Measurements from ENCODE around the gene FMO1. TPM values are rescaled to one million over a fixed set of nuclear protein-coding genes. Genes with fewer than 3 reads are reported as not detected.

The FMO1 gene
- total and polyA plus RNA-seq, 2 of the 8 experiments (the other 6 are each of a cell fraction or from before 2014, with no cell fraction given) = 0.11 TPM; not detected in 1

- Histone ChIP-seq H3K4ac (replicated peaks; ENCODE audit: insufficient read length, low read depth, low read length) (no peak overlapping the region), H3K9ac (replicated peaks in 1 of 4; ENCODE audit: extremely low read depth in 1 of 4, low read depth in 3 of 4, low read length in 3 of 4) (no peak overlapping the region), H2AFZ (ENCODE audit: low read length) (no peak overlapping the region), H4K8ac (ENCODE audit: extremely low read depth, insufficient read depth, low read length) (no peak overlapping the region), H2BK15ac (ENCODE audit: low read length) (no peak overlapping the region), H2BK120ac (replicated peaks; ENCODE audit: low read depth, low read length) (no peak overlapping the region), H4K5ac (ENCODE audit: insufficient read length, low read depth, low read length) (no peak overlapping the region), H3K14ac (ENCODE audit: insufficient read length) (no peak overlapping the region), H3K27me3 (replicated peaks in 1 of 4; ENCODE audit: control insufficient read depth in 3 of 4, extremely low read depth in 1 of 4, insufficient read depth in 3 of 4, low read length in 3 of 4) (no peaks in the 10 kb centered on the region), H3K4me3 (ENCODE audit: extremely low read depth in 1 of 4, insufficient read depth in 2 of 4, low read depth in 3 of 4, low read length in 4 of 4) (no peak overlapping the region), H3K18ac (ENCODE audit: extremely low read depth, low read length) (no peak overlapping the region), H3K4me1 (replicated peaks in 1 of 4; ENCODE audit: control insufficient read depth in 3 of 4, insufficient read depth in 4 of 4, low read length in 3 of 4) (peaks cover 2 to 6% (median 6%) of the 10 kb centered on the region in 4 experiments; a peak in 5 of 7 replicates), H3K79me1 (ENCODE audit: low read depth, low read length) (no peaks in the 10 kb centered on the region), H3K36me3 (ENCODE audit: control insufficient read depth in 2 of 4, insufficient read depth in 4 of 4, low read length in 3 of 4) (no peaks in the 10 kb centered on the region), H3K56ac (replicated peaks; ENCODE audit: insufficient read length, low read depth, low read length) (no peak overlapping the region), H4K20me1 (replicated peaks in 1 of 2; ENCODE audit: control insufficient read depth in 1 of 2, insufficient read depth in 2 of 2, low read length in 2 of 2) (no peaks in the 10 kb centered on the region), H3K23me2 (ENCODE audit: low read depth, low read length) (no peaks in the 10 kb centered on the region), H2BK20ac (ENCODE audit: low read length) (no peak overlapping the region), H2BK5ac (ENCODE audit: low read depth, low read length) (no peak overlapping the region), H3K79me2 (ENCODE audit: control insufficient read depth in 1 of 2, insufficient read depth in 2 of 2, low read length in 2 of 2) (no peaks in the 10 kb centered on the region), H2AK5ac (ENCODE audit: low read depth, low read length) (no peak overlapping the region), H3K27ac (ENCODE audit: low read depth, low read length) (no peak overlapping the region), H3K9me3 (ENCODE audit: insufficient read depth in 2 of 2, low read depth in 1 of 2, low read length in 1 of 2) (no peaks in the 10 kb centered on the region), H3K4me2 (ENCODE audit: insufficient read depth in 1 of 2, low read depth in 2 of 2, low read length in 2 of 2) (no peak overlapping the region), H2BK12ac (ENCODE audit: low read depth, low read length) (no peak overlapping the region), H3K23ac (ENCODE audit: insufficient read length) (no peak overlapping the region), H4K91ac (replicated peaks; ENCODE audit: insufficient read length, low read length) (no peak overlapping the region)
- 87% methylated on average over 1 of the region's 1 CpG; no CpG with 5 or more reads in 1 of the 2 experiments for WGBS, 2 experiments (ENCODE audit: extremely low coverage in 1 of 2, insufficient coverage in 1 of 2, insufficient read length in 1 of 2, insufficient replicate concordance in 2 of 2, low coverage in 1 of 2, low lambda C conversion rate in 2 of 2, missing lambda C conversion rate in 1 of 2)
- FAIRE-seq = peak; percentile 91
- CTCF ChIA-PET (ENCODE audit: partially characterized antibody) = interaction anchor here (0.6 to 4.7 kb wide), 61 partner anchors 9 to 544 kb away, joined by 3 to 112 read pairs (median 5); partner anchors contain the start of genes FMO2, FMO3 and FMO4
- no peak for DNase-seq (ENCODE audit: low read depth in 1 of 2, low spot score in 2 of 2)
- POLR2A ChIA-PET (ENCODE audit: partially characterized antibody) = interaction anchor here (0.6 to 0.9 kb wide), 2 partner anchors 37 to 87 kb away, joined by 3 read pairs; partner anchors contain the start of gene FMO4
- TF ChIP-seq YY1 (IDR thresholded peaks at IDR 0.05; ENCODE audit: low read depth, low read length) (0 out of 2 replicates have a peak, but pooled peaks have one; percentile 18), CTCF (IDR thresholded peaks at IDR 0.05; ENCODE audit: control extremely low read depth in 1 of 3, insufficient read depth in 1 of 3, low read depth in 1 of 3, low read length in 3 of 3) (peak in 2 of 3 experiments; percentile 85 to 93; a peak in 3 of 4 replicates), KDM1A (IDR thresholded peaks at IDR 0.05; ENCODE audit: borderline replicate concordance, low read length) (no peak), MAFK (IDR thresholded peaks at IDR 0.05; ENCODE audit: low read depth, low read length) (peak; percentile 12; the same call in 1 of the 2 replicates), GABPA (IDR thresholded peaks at IDR 0.05; ENCODE audit: borderline replicate concordance, insufficient read depth, low read length) (no peak), RAD21 (IDR thresholded peaks at IDR 0.05 in 1 of 2, conservative IDR thresholded peaks at IDR 0.05 in 1 of 2; ENCODE audit: low read depth in 2 of 2, low read length in 2 of 2) (peak; percentile 99), TEAD4 (IDR thresholded peaks at IDR 0.05; ENCODE audit: low read depth, low read length) (0 out of 2 replicates have a peak, but pooled peaks have one; percentile 24), ATF3 (IDR thresholded peaks at IDR 0.05; ENCODE audit: insufficient read depth, low read depth, low read length) (no peak), BRCA1 (IDR thresholded peaks at IDR 0.05; ENCODE audit: low read depth, low read length) (no peak)
Observed at GRCh38 chr1:171226747-171227370, 21.4 kb upstream of the FMO1 start.

All from H1 (cell line).